ENCODE results near the gene RNF220.

- TF ChIP-seq POLR2A (IDR thresholded peaks at IDR 0.05) (no peak), CTCF (IDR thresholded peaks at IDR 0.05) (no peak)
Measured at GRCh38 chr1:44366371-44366975, 38.6 kb upstream of the RNF220 start.
